Thymus (tissue), 11 donors: ENCODE measurements around the gene BLVRA. TPM values are rescaled to one million over a fixed set of nuclear protein-coding genes. Genes with fewer than 3 reads are reported as not detected.
"Not testable (repeated sequence)": the region's sequence is repeated elsewhere in the genome, so short reads cannot be mapped to it uniquely, and the experiment has no call there.

Experiments
- DNase-seq, 9 donors: peaks; one replicate each; pipeline ENCODE4 v3.0.0-alpha.2; 2013; ENCODE audit warnings: low spot score in 9 of 9, low read depth in 6 of 9, missing footprints in 1 of 9
- H3K27ac ChIP-seq, 2 donors: one replicate each; pipeline ENCODE4 v1.5.1; 2013; ENCODE audit warnings: control low read depth in 1 of 2, low read depth in 1 of 2, low read length in 1 of 2, mild to moderate bottlenecking in 1 of 2, moderate library complexity in 1 of 2
- H3K27me3 ChIP-seq, 2 donors: one replicate each; pipeline ENCODE4 v1.5.1; 2013; ENCODE audit warnings: low read length in 1 of 2; ENCODE audit not compliant: control insufficient read depth in 2 of 2, insufficient read depth in 1 of 2
- H3K36me3 ChIP-seq, 2 donors: one replicate each; pipeline ENCODE4 v1.5.1; 2013; ENCODE audit warnings: low read length in 1 of 2, mild to moderate bottlenecking in 1 of 2, moderate library complexity in 1 of 2; ENCODE audit not compliant: control insufficient read depth in 2 of 2, insufficient read depth in 2 of 2
- H3K4me1 ChIP-seq, 2 donors: one replicate each; pipeline ENCODE4 v1.5.1; 2013; ENCODE audit warnings: low read length in 2 of 2; ENCODE audit not compliant: control insufficient read depth in 2 of 2, insufficient read depth in 2 of 2
- H3K4me3 ChIP-seq, 2 donors: one replicate each; pipeline ENCODE4 v1.5.1; 2013; ENCODE audit warnings: low read length in 2 of 2, control low read depth in 1 of 2, mild to moderate bottlenecking in 1 of 2
- H3K9me3 ChIP-seq, 2 donors: one replicate each; pipeline ENCODE4 v1.5.1; 2013; ENCODE audit warnings: low read length in 1 of 2, mild to moderate bottlenecking in 1 of 2; ENCODE audit not compliant: control insufficient read depth in 2 of 2, insufficient read depth in 1 of 2
- WGBS: extraction: QIAGEN DNeasy Blood & Tissue Kit; methylation state at CpG from one replicate; pipeline ENCODE4 v1.1.7; 2013; 5-methylcytosine and 5-hydroxymethylcytosine counted together
- polyA plus RNA-seq: library from polyadenylated mRNA; stranded (reverse); fragments of 200-250 nt; gene quantifications from one replicate; pipeline ENCODE4 v1.2.3, GENCODE V29; 2013
- total RNA-seq: library from RNA; stranded (reverse); fragments of 120-200 nt; gene quantifications from one replicate; pipeline ENCODE4 v1.2.4, GENCODE V29; 2013
- donor health status: healthy.

BLVRA gene
- total and polyA plus RNA-seq, 2 donors: 42.3 to 95.4 TPM

DNA sequence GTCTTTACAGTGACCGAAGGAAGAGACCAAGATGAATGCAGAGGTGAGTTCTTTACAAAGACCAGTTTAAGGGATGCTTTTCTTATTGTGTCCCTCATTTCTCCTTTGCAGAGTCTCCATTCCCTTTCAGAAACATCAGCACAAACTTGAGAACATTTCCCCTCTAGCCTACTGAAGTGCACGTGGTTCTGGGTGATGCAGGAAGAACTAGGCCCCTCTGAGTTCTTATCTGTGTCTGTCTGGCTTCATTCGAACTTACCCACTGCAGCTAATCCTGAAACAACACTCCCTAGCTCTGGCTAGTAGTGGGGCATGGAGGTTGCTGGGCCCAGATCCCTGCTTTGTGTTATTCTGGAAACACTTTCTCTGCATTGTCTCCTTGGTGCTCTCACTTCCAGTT lies 12.6 kb downstream of the BLVRA start:
- H3K4me3 ChIP-seq: no peak overlapping the region
- no peaks in the 10 kb centered on the region for H3K27me3 ChIP-seq
- 57% methylated on average over 3 of the region's 3 CpGs for WGBS
- no peaks in the 10 kb centered on the region for H3K36me3 ChIP-seq
- no peak overlapping the region for H3K27ac ChIP-seq
- peaks cover 0 to 24% of the 10 kb centered on the region in 2 donors for H3K4me1 ChIP-seq
- no peaks in the 10 kb centered on the region for H3K9me3 ChIP-seq
- no peak for DNase-seq

GRCh38 chr7:43771573-43771972 lies 13.1 kb downstream of the BLVRA start:
- no peaks in the 10 kb centered on the region for H3K36me3 ChIP-seq
- H3K27me3 ChIP-seq: no peaks in the 10 kb centered on the region
- DNase-seq: no peak
- H3K9me3 ChIP-seq: no peaks in the 10 kb centered on the region
- no peak overlapping the region for H3K27ac ChIP-seq
- H3K4me3 ChIP-seq: no peak overlapping the region
- 95% methylated on average over 3 of the region's 3 CpGs for WGBS
- peaks cover 0 to 24% of the 10 kb centered on the region in 2 donors for H3K4me1 ChIP-seq

GRCh38 chr7:43773268-43773667 lies 14.8 kb downstream of the BLVRA start:
- H3K27ac ChIP-seq, H3K36me3 ChIP-seq, H3K4me3 ChIP-seq, DNase-seq, H3K9me3 ChIP-seq, H3K27me3 ChIP-seq: not testable (repeated sequence)
- H3K4me1 ChIP-seq: peaks cover 0 to 24% of the 10 kb centered on the region in 2 donors
- WGBS: 97% methylated on average over 4 of the region's 6 CpGs

- H3K27ac ChIP-seq, H3K36me3 ChIP-seq, H3K9me3 ChIP-seq, H3K27me3 ChIP-seq, H3K4me3 ChIP-seq, DNase-seq: not testable (repeated sequence)
- WGBS: over 99% methylated on average over 2 of the region's 2 CpGs
- peaks cover 0 to 17% of the 10 kb centered on the region in 2 donors for H3K4me1 ChIP-seq
Observed at GRCh38 chr7:43775255-43775654, 16.8 kb downstream of the BLVRA start.

- H3K4me3 ChIP-seq, H3K4me1 ChIP-seq, DNase-seq, H3K36me3 ChIP-seq, H3K27me3 ChIP-seq, H3K27ac ChIP-seq, H3K9me3 ChIP-seq: not testable (repeated sequence)
- WGBS: 95% methylated on average over 15 of the region's 18 CpGs
Observed at GRCh38 chr7:43778293-43779044, 20.0 kb downstream of the BLVRA start.

GRCh38 chr7:43779045-43779812 lies 20.7 kb downstream of the BLVRA start:
- Histone ChIP-seq H3K36me3 (no peaks in the 10 kb centered on the region), H3K9me3 (peaks cover 0 to 2% of the 10 kb centered on the region in 2 donors), H3K27me3 (no peaks in the 10 kb centered on the region), H3K27ac (no peak overlapping the region), H3K4me3 (no peak overlapping the region), H3K4me1 (no peaks in the 10 kb centered on the region)
- 98% methylated on average over 14 of the region's 14 CpGs for WGBS
- no peak for DNase-seq

DNA sequence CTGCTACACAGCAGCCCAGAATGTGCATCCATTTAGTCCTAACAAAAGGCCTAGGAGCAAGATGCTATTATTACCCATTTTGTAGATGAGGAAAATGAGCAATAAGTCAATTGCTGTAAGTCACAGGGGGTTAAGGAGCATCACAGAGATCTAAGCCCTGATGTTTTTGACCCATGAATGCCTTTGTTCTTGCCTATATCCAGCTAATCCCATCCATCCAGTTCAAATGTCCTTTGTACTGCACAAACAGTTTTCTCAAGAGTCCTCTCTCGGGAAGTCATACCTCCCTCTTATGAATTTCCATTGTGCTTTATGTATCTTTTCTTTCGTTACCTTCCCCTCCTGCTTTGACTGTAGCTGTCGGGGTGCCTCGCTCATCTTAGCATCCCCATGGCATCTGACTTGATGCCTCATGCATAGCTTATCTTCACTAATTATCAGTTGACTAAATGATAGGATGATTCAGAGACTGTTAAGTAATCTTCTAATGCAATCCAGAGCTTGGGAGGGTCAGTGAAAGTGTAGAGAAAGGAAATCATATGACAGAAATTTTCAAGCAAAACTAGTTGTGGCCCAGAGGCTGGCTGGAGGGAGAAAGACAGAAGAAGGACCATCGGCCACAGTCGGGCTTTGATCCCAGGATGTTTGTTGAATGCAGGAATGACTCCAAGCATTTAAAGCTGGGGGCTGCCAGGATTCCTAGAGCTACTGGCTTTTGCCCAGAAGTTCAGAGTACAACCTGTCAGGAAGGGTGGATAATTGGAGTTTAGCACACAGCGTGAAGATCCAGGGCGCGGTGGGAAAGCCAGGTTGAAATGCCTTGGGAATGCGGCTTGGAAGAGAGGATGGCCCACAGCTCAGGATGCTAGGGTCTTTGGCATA lies 23.5 kb downstream of the BLVRA start:
- H3K27me3 ChIP-seq: no peaks in the 10 kb centered on the region
- peaks cover 0 to 2% of the 10 kb centered on the region in 2 donors for H3K9me3 ChIP-seq
- DNase-seq: no peak
- no peaks in the 10 kb centered on the region for H3K4me1 ChIP-seq
- WGBS: 96% methylated on average over 10 of the region's 10 CpGs
- H3K4me3 ChIP-seq: no peak overlapping the region
- no peak overlapping the region for H3K27ac ChIP-seq
- H3K36me3 ChIP-seq: no peaks in the 10 kb centered on the region

DNA sequence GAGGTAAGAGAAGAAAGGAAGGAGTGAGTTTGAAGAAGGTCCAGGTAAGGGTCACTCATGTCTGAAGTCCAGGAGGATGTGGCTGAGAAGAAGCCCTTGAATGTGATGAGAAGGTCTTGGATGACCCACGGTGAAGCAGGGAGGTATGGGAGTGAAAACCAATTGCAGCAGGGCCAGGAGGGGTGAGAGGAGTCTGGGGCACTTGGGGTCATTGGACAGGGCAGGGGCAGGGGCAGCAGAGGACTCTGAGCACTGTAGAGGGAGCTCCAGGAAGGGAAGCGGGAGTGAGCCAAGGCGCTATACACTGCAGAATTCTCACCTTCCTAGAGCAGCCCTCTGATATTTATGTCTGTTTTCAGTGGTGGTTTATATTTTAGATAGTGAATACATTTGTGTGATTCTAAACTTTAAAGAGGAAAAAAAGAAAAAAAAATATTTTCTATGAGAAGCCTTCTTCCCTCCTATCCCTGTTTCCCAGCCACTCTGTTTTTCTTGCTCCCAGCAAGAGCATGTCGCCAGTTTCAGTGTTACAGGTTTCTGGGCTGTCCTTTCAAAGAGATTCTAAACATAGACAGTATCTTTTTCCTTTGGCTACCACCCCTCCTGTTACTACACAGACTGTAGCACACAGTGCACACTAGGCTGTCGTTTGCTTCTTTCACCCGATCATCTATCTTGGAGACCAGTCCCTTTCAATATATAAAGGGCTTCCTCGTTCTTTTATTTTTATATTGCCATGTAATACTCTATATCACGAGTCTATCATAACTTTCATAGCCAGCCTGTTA lies 24.5 kb downstream of the BLVRA start:
- no peaks in the 10 kb centered on the region for H3K27me3 ChIP-seq
- peaks cover 0 to 2% of the 10 kb centered on the region in 2 donors for H3K9me3 ChIP-seq
- H3K36me3 ChIP-seq: no peaks in the 10 kb centered on the region
- H3K4me1 ChIP-seq: no peaks in the 10 kb centered on the region
- H3K27ac ChIP-seq: no peak overlapping the region
- no peak for DNase-seq
- WGBS: 97% methylated on average over 8 of the region's 8 CpGs
- no peak overlapping the region for H3K4me3 ChIP-seq
